ENCODE results near the gene TLE5. TPM values are rescaled to one million over a fixed set of nuclear protein-coding genes. Genes with fewer than 3 reads are reported as not detected.

The TLE5 gene
- total and polyA plus RNA-seq, 8 donors, result 335 to 954 (median 788) TPM

- no peaks in the 10 kb centered on the region for H3K27me3 ChIP-seq
- no peak overlapping the region for H3K27ac ChIP-seq
- H3K9me3 ChIP-seq, result no peaks in the 10 kb centered on the region
- peaks cover 0 to 28% of the 10 kb centered on the region in 2 donors for H3K4me1 ChIP-seq
- H3K4me3 ChIP-seq, result no peak overlapping the region
- TF ChIP-seq CTCF (IDR thresholded peaks at IDR 0.05), result no peak
- peaks cover 0 to 31% of the 10 kb centered on the region in 2 donors for H3K36me3 ChIP-seq
- peak in 1 of 4 donors; percentile 74 for DNase-seq
- intact Hi-C loops (cut with DNase I), result no loop called here
- ATAC-seq, result no peak
Observed at GRCh38 chr19:3109491-3109890, 47.2 kb upstream of the TLE5 start.

DNA sequence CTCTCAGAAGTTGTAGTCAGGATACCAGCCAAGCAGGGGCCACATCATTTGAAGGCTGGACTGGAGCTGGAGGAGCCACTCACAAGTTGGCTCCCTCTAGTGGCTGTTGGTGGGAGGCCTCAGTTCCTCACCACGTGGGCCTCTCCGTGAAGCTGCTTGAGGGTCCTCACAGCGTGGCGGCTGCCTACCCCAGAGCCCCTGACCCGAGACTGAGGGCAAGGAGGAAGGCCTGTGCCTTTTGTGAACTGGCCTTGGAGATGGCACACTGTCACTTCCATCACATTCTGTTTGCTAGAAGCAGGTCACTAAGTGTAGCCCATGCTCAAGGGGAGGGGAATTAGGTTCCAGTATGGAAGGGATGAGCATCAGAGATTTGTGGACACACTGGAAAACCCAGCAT lies 46.5 kb upstream of the TLE5 start:
- H3K9me3 ChIP-seq, result no peaks in the 10 kb centered on the region
- no peaks in the 10 kb centered on the region for H3K27me3 ChIP-seq
- no peak overlapping the region for H3K4me3 ChIP-seq
- H3K36me3 ChIP-seq, result peaks cover 0 to 23% of the 10 kb centered on the region in 2 donors
- peak; percentile 86 to 88 for TF ChIP-seq CTCF (IDR thresholded peaks at IDR 0.05)
- ATAC-seq (peak; percentile 59), DNase-seq (peak in 1 of 4 donors; percentile 83)
- H3K27ac ChIP-seq, result no peak overlapping the region
- H3K4me1 ChIP-seq, result peaks cover 4 to 33% of the 10 kb centered on the region in 2 donors
- intact Hi-C loops (cut with DNase I), result no loop called here

DNA sequence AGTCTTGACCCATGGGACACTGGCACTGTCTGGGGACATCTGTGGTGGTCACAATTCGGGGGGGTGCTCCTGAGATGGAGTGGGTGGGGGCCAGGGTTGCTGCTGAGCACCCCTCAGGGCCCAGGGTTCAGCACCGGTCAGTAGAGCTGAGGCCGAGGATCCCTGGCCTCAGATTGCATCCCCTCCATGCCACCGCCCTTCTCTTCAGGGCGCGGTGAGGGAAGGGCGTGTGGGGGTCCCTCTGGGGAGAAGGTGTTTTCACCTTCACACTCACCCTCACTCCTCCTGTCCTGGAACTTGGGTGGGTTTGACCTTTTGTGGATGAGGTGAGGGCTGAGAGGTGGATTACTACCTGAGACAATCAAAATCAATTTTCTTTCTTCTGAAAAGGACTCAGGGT lies 45.4 kb upstream of the TLE5 start:
- Histone ChIP-seq H3K27me3 (no peaks in the 10 kb centered on the region), H3K36me3 (peaks cover 0 to 14% of the 10 kb centered on the region in 2 donors), H3K27ac (peak overlapping the region in 1 of 2 donors; percentile 58), H3K4me1 (peaks cover 7 to 41% of the 10 kb centered on the region in 2 donors), H3K4me3 (no peak overlapping the region), H3K9me3 (no peaks in the 10 kb centered on the region)
- no peak for DNase-seq
- no peak for ATAC-seq
- intact Hi-C loops (cut with DNase I), result no loop called here
- TF ChIP-seq CTCF (IDR thresholded peaks at IDR 0.05), result no peak

DNA sequence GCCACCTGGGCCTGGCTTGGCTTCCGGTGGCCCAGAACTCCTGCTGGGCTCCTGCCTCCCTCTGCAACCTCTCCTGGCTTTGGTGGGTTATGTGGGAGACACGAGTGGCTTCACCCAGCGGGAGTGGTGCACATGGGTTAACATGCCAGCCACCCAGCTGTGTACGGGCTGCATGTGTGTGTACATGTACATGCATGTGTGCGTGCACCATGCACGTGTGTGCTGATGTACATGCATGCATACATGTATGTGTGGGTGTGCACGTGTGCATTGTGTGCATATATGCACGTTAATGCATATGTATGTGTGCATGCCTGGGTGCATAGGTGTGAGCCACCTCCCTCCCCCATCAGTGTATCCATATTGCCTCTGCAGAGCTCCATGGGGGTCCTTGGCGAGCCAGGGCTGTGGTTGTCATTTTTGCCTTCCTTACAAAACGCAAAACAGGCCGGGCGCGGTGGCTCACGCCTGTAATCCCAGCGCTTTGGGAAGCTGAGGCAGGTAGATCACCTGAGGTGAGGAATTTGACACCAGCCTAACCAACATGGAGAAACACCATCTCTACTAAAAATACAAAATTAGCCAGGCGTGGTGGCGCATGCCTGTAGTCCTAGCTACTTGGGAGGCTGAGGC lies 44.3 kb upstream of the TLE5 start:
- DNase-seq, result peak in 1 of 4 donors; percentile 50
- Histone ChIP-seq H3K4me3 (no peak overlapping the region), H3K27ac (peak overlapping the region in 1 of 2 donors; percentile 58), H3K36me3 (peaks cover 0 to 14% of the 10 kb centered on the region in 2 donors), H3K4me1 (peaks cover 7 to 49% of the 10 kb centered on the region in 2 donors), H3K9me3 (no peaks in the 10 kb centered on the region), H3K27me3 (no peaks in the 10 kb centered on the region)
- no peak for ATAC-seq
- TF ChIP-seq CTCF (IDR thresholded peaks at IDR 0.05), result no peak
- intact Hi-C loops (cut with DNase I), result no loop called here

GRCh38 chr19:3105641-3106508 lies 43.6 kb upstream of the TLE5 start:
- Histone ChIP-seq H3K27me3 (no peaks in the 10 kb centered on the region), H3K4me3 (no peak overlapping the region), H3K27ac (no peak overlapping the region), H3K9me3 (no peaks in the 10 kb centered on the region), H3K36me3 (peaks cover 0 to 10% of the 10 kb centered on the region in 2 donors), H3K4me1 (peaks cover 7 to 49% of the 10 kb centered on the region in 2 donors)
- intact Hi-C loops (cut with DNase I), result no loop called here
- ATAC-seq (peak; percentile 5), DNase-seq (peak in 1 of 4 donors; percentile 72)
- no peak for TF ChIP-seq CTCF (IDR thresholded peaks at IDR 0.05)
